Subcutaneous adipose tissue (tissue), 4 donors: ENCODE data around the gene ZDHHC12. TPM values are rescaled to one million over a fixed set of nuclear protein-coding genes. Genes with fewer than 3 reads are reported as not detected.

ENCODE experiments used
- total RNA-seq, 4 donors: library from RNA; depleted of rRNA; stranded (reverse); fragments of >200 nt; gene quantifications; one replicate each; pipeline ENCODE4 v1.1.0, GENCODE V29; 2016
- TF ChIP-seq, protein P1 (sequence below): fragments of 450-650 bp; IDR thresholded peaks from one replicate; pipeline ENCODE4 v1.5.1; 2016; ENCODE audit warnings: low read depth, mild to moderate bottlenecking, control low read depth, antibody characterized with exemption, moderate library complexity

Gene ZDHHC12
- total RNA-seq, 4 donors from 2014 or later, result 11.7 to 36.5 (median 27.0) TPM

DNA sequence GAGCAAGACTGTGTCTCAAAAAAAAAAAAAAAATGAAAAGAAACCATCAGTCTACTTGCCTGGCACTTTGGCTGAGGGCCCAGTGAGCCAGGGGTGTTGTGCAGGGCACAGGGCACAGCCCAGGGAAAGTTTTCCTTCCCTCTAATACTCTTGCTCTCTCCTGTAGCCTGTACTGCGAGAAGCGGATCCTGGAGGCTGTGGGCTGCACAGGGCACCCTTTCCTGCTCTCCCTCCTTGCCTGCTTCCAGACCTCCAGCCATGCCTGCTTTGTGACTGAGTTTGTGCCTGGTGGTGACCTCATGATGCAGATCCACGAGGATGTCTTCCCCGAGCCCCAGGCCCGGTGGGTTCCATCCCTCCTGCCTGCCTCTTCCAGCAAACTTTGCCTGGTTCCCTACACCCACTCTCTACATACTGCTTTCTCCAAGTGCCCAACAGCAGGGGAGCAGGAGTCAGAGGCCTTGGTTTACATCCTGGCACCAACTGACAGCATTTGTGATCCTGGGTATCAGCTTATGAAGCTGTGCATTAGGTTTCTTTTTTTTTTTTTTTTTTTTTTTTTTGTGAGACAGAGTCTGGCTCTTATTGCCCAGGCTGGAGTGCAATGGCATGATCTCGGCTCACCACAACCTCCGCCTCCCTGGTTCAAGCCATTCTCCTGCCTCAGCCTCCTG lies 7.2 kb downstream of the ZDHHC12 start:
- TF ChIP-seq, protein P1, sequence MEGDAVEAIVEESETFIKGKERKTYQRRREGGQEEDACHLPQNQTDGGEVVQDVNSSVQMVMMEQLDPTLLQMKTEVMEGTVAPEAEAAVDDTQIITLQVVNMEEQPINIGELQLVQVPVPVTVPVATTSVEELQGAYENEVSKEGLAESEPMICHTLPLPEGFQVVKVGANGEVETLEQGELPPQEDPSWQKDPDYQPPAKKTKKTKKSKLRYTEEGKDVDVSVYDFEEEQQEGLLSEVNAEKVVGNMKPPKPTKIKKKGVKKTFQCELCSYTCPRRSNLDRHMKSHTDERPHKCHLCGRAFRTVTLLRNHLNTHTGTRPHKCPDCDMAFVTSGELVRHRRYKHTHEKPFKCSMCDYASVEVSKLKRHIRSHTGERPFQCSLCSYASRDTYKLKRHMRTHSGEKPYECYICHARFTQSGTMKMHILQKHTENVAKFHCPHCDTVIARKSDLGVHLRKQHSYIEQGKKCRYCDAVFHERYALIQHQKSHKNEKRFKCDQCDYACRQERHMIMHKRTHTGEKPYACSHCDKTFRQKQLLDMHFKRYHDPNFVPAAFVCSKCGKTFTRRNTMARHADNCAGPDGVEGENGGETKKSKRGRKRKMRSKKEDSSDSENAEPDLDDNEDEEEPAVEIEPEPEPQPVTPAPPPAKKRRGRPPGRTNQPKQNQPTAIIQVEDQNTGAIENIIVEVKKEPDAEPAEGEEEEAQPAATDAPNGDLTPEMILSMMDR, result no peak

- TF ChIP-seq, protein P1, result no peak
Observed at GRCh38 chr9:128715436-128715750, 8.5 kb downstream of the ZDHHC12 start.

DNA sequence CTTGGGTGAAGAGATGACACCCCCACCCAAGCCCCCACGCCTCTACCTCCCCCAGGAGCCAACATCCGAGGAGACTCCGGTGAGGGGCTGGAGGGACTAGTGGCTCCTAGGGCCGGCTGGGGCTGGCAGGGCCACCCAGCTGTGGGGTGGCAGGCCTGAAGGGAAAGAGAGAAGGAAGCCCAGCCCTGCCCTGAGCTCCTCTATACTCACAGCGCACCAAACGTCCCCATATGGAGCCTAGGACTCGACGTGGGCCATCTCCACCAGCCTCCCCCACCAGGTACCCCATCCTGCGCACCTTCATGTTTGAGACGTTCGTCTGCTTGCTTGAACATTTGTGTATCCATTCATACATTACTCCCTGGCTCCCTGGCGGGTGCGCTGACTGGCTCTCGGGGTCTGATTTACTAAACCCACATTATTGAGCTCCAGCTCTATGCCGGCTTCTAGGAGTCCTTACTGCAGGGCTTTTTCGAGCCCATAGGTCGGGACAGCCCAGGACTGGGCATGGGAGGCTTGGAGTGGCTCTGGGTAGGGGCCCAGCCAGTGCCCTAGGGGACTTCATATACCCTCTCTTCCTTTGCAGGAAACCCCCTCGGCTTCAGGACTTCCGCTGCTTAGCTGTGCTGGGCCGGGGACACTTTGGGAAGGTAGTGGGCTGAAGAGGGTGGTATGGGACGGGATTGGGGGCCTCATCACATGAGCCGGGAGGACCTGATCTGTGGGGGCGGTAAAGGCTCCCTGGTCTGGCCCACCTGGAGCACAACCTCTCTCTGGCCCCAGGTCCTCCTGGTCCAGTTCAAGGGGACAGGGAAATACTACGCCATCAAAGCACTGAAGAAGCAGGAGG lies 9.1 kb downstream of the ZDHHC12 start:
- TF ChIP-seq, protein P1, result no peak

- TF ChIP-seq, protein P1, result no peak
Observed at GRCh38 chr9:128713941-128714573, 9.9 kb downstream of the ZDHHC12 start.

DNA sequence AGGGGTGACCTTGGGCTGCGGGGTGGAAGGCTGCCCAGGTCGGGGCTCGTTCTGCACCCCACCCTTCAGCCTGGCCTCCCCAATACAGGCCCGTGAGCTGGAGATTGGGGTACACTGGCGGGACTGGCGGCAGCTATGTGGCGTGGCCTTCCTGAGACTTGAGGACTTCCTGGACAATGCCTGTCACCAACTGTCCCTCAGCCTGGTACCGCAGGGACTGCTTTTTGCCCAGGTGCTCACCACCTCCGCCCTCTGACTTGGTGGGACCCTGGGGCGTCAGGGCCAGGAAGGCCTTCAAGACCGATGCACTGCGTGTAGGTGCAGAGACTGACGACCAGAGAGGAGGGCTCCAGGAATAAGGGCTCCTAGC lies 10.5 kb downstream of the ZDHHC12 start:
- TF ChIP-seq, protein P1, result no peak

- TF ChIP-seq, protein P1, result no peak
Observed at GRCh38 chr9:128712451-128713410, 11.2 kb downstream of the ZDHHC12 start.
